T-helper 1 cell treated with Interleukin-12 subunit alpha and Interleukin-12 subunit beta and Interleukin-4 antibody, amounts not matched to agents 30 ng/mL and 1 ng/mL, for 36 hours (primary cell): ENCODE data around the gene PVALEF. TPM values are rescaled to one million over a fixed set of nuclear protein-coding genes. Genes with fewer than 3 reads are reported as not detected.

Experiments used
- intact Hi-C: fragments of 100-400 bp; cut with micrococcal nuclease; formaldehyde crosslinking; loops from one replicate; pipeline ENCODE4 v1.15.1; 2024
- total RNA-seq: library from RNA; stranded (reverse); gene quantifications from 2 replicates; pipeline ENCODE4 v1.2.3, GENCODE V29; 2022

PVALEF gene
- total RNA-seq, 1 donor from 2014 or later = not detected

DNA sequence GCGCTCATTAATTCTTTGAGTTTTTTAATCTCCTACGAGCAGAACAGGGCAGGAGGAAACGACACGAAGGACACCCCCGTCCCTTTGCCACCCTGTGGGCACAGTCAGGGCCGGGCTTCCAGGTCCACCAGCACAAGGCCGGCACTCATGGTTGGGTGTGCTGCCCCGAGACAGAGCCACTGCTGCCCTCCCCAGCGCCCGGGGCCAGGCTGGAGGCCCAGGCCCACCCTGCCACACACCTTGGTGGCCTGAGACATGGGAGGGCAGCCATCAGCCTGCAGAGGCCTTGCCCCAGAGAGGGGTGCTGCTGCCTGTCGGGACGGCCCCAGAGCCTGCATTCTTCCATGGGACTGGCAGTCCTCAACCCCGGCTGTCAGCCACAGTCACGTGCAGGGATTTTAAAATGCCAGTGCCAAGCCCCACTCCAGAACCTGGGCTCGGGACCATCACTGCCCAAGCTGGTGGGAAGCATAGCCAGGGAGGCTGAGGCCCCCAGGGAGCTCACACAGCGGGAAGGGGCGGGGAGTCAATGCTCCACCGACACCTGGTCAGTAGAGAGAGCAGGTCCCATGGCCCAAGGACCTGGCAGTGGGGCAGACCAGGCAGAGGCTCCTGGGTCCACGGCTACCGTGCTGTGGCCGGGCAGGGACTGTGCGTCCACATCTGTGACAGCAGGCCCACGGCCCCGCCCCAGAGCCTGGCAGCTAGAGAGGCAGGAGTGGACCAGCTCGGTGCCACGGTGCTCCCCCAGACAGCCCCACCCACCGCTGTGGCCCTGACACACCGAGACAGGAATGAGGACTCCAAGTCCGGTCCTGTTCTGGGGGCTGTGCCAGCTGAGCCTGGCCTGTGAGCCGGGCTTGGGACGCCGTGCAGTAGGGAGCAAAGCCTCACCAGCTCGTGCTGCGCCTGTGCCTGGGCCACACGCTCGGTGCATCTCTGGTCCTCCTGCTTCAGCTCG lies 29.9 kb downstream of the PVALEF start:
- intact Hi-C loops = no loop called here

DNA sequence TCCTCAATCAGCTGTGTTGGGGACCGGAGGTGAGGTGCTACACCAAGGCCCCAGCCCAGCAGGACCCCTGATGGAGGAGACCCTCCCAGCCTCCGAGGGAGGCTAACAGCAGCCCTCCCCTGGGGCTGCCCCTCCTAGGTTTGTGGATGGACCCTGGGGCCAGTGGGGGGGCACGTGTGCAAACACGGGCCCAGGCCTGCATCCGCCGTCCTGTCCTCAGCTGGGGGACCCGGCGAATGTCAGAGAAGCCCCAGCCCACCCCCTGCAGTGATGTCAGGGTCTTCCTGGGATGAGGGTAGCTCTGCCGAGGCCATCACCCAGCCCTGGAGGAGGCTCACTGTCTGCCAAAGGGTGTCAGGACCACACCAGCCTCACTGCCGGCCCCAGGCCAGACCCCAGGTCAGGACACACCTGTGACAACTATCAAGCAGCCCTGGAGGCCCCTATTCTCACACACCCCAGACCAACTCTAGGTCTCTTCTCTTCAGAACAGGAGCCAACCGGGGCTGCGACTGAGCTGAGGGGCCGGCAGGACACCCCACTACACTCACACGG lies 30.7 kb downstream of the PVALEF start:
- intact Hi-C loops = no loop called here

DNA sequence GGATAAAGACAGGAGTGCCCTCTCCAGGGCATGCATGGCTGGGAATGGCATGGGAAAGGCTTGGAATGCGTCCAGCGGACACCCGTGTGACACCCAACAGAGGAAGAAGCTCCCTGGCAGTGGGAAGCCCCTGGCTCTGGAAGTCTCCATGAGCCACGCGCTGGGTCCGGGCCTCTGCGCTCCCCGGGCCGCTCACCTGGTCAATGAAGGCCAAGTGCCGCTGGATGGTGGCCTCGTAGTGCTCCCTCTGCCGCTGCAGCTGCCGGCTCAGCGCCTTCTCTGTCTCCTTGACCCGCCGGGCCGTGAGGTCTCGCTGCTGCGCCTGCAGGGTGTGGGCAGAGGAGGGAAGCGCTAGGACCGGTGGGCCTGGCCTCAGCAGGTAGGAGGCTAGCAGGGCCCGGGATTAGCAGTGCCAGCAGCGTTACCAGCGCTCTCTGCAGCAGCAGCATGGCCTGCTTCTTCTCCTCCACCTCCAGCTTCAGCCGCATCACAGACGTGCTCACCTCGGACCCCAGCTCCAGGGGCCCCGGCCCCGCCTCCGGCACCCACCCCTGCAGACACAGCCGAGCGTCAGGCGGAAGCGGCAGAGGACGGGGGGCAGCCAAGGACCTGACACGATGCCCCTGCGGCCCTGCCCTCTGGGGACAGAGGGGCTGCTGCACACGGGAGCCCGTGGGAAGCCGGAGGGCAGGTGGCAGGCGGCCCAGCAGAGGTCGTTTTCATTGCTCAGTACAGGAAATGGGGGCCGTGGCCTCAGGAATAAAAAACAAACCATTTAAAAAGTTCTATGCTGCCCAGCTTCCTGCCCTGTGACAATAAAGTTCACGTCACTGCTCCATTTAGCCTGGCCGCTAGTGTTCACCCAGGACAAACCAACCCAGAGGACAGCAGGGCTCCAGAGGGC lies 31.4 kb downstream of the PVALEF start:
- intact Hi-C loops = no loop called here

DNA sequence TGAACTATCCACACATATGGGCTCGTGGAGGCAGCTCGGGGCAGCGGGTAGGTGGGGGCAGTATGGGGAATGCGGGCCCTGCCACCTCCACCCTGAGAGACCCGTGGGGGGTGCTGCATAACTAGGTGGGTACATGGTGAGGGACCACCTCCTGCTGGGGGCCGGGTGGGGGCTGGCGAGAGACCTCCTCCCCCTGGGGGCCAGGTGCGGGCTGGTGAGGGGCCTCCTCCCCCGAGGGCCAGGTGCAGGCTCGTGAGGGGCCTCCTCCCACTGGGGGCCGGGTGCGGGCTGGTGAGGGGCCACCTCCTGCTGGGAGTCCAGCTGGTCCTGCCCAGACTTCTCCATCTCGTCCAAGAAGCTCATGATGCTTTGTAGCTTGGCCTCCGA lies 32.1 kb downstream of the PVALEF start:
- intact Hi-C loops = no loop called here

DNA sequence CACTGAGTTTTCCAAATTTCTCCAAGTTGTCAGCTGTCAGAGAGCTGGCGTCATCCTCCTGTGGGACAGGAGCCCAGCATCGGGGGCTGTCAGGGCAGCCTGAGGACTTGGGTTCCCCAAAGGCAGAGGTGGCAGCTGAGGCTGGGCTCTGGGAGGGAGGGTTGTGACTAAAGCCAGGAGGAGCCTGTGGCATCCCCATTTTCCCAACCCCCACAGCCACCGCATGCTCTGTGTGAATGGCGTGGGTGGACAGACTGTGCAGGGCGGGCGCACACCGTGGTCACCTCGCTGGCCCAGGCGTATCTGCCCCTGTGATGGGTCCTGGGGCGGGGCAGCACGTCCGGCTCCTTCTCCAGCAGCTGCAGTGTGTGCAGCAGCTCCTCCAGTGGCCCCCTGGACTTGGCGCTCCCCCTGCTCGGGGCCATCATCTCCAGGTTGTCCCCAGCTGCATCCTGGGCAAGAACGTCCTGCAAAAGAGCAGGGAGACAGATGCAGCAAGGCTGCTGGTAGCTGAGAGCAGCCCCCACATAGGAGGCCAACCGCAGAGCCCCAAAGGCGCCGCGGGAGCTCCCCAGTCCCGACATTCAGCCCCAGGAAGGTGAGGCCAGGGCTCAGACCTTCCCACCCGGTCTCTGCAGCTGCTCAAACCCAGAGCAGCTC lies 32.7 kb downstream of the PVALEF start:
- intact Hi-C loops = no loop called here

DNA sequence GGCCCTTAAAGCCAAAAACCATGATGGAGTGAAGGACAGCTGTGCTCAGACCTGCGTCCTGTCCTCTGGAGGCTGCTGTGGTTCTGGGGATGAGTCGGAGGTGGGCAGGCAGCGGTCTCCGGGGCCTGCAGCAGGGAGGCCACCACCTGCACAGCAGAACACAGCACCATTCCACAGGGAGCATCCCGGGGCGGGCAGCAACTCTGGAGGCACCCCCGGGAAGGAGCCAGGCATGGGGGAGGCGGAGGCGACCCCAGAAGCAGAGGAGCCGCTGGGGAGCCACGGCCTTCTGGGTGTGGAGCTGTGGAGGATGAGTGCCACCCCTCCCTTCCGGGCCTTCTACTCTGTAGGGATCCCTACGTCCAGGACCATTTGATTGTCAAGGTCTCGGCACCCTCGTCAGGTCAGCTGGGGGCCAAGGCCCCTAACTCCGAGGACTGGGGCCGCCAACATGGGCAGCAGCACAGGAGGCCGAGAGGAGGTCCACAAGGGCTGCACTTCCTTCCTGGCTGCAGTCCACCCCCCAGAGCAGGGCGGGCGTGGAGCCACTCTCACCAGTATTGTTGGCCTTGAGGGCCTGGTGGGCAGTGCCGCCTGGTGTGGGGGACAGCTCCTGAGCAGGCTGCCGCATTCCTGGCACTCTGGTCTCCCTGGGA lies 33.6 kb downstream of the PVALEF start:
- intact Hi-C loops = no loop called here

DNA sequence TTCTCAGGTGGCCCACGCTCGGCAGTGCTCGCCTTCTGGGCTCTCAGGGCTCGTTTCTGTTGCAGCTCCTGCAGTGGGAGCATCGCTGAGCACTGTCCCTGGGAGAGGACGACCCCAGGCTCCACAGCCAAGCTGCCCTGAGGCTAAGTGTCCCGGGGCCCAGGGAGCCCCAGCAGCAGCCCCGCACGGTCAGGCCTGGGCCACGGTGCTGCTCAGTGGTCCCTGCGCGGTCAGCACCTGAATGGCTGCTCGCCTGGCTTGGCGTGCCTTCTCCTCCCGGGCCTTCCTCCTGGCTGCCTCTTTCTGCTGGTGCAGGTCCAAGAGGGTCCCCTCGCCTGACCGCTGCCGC lies 34.1 kb downstream of the PVALEF start:
- intact Hi-C loops = no loop called here

DNA sequence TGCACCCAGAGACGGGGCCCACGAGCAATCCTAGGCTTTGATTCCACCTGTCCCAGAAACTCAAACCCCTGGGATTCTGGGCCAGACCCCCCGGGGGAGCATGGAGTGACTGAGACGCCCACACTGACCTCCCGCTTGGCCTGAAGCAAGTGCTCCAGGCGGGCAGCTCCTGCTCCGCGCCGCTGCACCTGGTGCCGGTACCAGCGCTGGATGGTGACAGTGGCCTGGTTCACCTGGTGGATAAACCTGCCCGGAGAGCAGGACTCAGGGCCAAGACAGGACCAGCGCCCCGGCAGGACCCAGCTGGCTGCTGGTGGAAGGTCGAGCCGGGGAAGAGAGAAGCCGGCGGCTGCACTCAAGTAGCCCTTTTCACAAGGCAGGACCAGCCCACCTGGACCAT lies 34.9 kb downstream of the PVALEF start:
- intact Hi-C loops = no loop called here

DNA sequence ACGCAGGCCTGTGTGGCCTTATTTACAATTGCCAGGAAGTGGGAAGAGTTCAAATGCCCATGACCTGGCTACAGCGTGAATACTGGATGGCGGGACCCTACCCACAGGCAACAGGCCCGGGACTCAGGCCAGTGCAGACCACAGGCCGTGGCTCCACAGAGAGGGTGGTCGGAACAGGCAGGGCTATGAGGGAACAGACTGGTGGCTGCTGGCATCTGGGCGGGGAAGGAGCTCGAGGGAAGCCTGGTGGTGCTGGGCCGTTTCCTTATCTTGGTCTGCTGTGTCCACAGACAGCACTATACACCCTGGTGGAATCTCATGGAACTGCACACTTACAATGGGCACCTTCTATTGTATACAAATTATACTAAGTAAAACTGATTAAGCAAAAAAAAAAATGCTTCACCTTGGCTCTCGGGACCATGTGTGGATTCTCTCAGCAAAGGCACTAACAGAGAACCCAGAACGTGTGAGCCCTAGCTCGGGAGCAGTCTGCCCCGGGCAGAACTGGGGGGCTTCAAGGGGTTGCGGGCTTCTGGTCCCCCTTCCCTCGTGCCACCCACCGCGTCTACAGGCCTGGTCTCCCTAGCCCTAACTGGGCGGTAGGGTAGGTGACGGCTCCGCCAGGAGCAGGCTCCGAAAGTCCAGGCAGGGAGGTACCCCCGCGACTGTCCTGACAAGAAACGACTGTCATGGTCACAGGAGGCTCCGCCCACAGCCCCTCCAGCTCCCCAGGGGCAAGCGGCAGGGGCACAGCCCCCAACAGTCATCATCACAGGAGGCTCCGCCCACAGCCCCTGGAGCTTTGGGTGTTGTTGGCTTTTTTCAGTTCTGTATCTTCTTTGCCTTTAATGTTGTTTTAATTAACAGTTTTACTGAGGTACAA lies 35.6 kb downstream of the PVALEF start:
- intact Hi-C loops = no loop called here

DNA sequence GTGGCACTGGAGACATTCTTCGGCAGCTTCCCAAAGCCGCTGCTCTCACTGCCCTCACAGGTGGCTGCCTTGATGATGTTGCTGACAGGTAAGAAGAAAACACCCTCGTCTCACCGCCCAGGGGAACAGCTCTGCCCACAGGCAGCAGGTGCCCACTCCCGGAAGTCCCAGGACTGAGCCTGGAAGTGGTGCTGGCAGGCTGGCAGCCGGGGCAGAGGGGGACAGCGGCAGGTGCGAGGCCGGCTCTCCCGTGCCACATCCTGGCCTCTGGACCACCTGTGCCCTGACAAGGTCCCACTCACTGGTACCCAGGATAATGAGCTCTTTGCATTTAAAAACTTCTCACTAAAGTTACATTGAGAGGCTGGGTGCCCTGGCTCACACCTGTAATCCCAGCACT lies 37.0 kb downstream of the PVALEF start:
- intact Hi-C loops = no loop called here

DNA sequence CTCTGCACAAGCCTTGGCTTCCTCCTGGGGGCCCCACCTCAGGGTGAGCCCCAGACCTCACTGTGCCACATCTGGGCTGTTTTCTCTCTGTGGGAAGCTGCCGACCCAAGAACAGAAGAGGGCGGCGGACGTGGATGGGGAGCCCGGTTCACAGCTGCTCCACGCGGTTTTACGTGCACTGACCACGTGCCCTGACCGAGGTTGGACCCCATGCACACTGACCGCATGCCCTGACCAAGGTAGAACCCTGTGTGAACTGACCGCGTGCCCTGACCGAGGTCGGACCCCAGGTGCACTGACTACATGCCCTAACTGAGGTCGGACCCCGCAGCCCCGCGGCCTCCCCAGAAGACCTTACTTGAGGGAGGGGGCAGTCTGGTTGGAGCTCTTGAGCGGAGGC lies 37.8 kb downstream of the PVALEF start:
- intact Hi-C loops = no loop called here

DNA sequence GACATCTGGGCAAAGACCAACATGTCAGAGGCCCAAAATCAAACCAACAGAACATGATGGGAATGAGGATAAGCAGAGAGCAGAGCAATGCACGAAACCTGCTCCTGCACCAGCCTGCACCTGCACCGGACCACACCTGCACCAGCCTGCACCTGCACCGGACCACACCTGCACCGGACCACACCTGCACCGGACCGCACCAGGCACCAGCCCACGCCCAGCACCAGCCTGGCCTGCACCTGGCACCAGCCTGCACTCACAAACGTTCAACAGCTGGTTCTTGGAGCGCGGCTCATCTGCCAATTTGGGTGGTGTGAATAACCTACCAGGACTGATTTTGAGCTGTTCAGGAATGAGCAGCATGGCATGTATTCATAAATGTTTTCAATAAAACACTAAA lies 39.3 kb downstream of the PVALEF start:
- intact Hi-C loops = no loop called here

DNA sequence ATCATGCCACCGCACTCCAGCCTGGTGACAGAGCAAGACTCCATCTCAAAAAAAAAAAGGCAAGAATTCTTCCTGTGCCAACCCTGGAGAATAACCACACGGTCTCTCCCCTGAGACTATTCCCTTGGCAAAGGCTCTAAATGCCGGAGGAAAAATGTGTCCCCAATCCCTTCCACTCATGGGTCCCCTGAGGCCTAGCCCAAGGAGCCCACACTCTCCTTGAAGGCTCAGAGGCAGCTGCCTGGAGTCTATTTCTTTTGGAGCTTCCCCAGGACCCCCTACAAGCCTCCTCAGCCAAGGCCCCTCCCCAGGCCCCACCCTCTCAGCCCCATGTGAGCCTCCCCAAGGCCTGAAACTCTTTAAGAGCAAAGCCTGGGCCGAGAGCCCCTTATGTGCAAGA lies 40.9 kb downstream of the PVALEF start:
- intact Hi-C loops = no loop called here

DNA sequence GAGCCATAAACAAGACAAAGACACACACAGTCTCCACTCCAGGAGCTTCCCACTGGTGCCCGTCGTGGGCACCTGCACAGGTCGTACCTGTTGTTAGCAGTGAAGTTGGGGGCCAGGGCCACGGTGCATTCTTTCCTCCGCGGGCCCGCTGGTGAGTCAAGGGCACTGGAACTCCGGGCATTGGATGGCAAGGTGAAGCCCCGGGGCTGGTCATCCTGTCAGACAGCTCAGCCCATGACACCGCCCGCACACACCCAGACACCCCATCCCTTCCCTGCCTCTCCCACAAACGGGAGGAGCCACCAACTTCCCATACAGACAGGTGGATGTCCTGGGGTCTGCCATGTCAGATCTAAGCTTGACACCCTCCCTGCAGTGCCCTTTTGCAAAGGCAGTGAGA lies 41.4 kb downstream of the PVALEF start:
- intact Hi-C loops = no loop called here

DNA sequence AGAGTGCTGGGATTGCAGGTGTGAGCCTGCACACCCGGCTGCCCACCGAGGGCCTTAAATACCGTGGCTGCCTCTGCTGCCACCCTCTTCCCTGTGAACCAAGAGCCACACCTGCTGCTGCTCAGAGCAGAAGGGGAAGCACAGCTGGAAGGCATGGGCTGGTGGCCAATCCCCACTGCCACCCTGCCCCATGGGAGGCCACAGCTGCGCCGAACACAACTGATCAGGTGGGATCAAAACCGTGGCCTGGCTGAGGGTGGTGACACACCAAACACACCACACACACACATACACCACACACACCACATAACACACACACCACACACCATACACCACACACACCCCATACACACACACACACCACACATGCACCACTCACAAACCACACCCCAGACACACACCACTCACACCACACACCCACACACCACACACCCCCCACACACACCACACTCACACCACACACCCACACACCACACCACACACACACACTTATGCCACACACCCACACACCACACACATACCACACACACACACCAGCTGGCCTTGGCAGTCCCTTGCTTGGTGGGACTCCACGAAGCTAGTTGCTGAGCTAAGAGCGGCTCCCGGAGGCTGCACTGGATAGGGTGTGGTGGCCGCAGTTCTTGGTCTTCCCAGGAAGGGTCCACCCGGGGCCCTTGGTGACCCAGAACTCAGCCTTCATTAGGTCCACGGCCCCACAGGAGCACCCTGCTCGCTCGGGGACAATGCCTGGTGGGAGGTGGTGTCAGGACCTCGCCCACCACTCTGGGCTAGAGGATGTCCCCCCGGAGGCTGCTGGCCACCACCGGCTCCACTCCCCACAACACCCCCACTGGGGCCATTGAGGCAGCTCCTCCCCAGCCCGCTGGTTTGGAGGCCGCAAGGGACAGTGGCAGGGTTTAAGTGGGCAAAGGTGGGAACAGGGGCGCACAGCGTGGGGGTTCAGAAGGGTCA lies 42.6 kb downstream of the PVALEF start:
- intact Hi-C loops = no loop called here

DNA sequence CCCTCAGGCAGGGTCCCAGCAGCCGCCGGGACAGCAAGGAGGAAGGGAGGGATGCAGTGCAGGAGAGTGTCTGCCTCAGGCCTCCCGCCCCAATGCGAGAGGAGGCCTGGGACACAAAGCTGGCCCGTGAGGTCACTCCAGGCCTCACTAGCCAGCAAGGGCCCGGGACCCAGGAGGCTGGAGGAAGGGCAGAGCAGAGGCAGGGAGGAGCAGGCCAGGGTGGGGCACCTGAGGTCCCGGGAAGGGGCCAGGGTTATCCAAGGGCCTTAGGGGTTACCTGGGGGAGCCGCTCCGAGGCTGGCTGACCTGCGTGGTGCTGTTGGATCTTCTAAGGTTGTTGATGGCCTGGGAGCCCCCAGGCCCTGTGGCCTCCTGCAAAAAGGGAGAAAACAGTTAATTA lies 43.3 kb downstream of the PVALEF start:
- intact Hi-C loops = no loop called here

DNA sequence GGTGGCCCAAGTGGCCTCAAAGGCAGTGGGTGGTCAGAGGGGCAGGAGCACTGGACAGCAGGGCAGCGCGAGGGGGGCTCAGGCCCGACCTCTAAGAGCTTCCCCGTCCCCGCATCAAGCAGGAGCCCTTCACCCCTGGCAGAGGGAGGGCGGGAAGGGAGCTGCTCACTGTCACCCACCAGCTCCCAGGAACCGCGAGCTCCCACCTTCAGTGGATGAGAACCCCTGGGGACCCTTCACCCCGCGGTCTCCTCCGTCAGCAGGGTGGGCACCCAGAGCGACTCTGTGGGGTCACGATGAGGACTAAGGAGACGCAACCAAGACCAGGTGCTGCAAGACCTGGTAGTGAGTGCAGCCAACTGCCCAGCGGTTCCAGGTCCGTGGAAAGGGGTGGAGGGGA lies 43.8 kb downstream of the PVALEF start:
- intact Hi-C loops = no loop called here

DNA sequence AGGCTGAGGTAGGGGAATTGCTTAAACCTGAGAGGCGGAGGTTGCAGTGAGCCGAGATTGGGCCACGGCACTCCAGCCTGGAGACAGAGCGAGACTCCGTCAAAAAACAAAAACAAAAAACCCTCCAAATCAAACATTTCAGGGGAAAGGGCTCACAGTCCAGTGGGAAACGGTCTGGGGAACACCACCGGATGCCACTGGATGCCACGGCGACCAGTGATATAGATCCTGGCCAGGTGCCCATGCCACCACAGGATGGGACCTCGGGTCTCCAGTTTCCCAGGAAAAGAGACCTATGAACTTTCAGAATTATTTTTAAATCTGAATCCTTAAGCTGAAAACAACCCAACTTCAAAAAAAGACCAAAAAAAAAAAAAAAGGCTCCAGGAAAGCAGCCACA lies 45.2 kb downstream of the PVALEF start:
- intact Hi-C loops = no loop called here

DNA sequence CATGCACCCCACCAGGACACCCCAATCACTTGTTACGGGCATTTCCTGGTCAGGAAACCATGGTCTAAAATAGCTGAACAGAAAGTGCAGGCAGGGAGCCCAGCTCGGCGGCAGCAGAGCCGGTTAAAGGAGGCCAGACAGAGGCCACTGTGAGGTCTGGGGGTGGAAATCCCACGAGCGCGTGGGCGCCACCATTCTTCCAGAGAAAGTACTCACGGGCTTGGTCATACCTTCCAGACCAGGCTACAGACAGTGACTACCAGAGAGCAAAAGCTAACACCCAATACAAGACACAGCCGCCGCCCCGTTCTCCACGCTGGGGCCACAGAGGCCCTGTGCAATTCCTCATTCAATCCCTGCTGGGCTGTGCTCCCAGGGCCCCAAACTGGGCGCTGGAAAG lies 45.6 kb downstream of the PVALEF start:
- intact Hi-C loops = no loop called here
